Astrocyte (in vitro differentiated cells and primary cell): ENCODE data around the gene TEKT5.

Source experiments
- CTCF ChIP-seq: IDR thresholded peaks from 2 replicates; pipeline ENCODE4 v1.5.1; 2011; ENCODE audit warnings: low read depth, mild to moderate bottlenecking, inconsistent platforms, low read length, moderate library complexity; ENCODE audit not compliant: insufficient read depth
- EZH2 ChIP-seq: IDR thresholded peaks from 2 replicates; pipeline ENCODE4 v1.6.1; 2012; ENCODE audit warnings: mild to moderate bottlenecking, low read length, inconsistent platforms; ENCODE audit not compliant: insufficient read depth

GRCh38 chr16:10658943-10659342, 35.8 kb downstream of the TEKT5 start:
- TF ChIP-seq CTCF (no peak), EZH2 (no peak)
